HS-5 (cell line): ENCODE data around the gene NRP1.

Source experiments
- DNase-seq: peaks from one replicate; pipeline ENCODE4 v3.0.0-alpha.2; 2012; ENCODE audit warnings: low read depth

NRP1 gene

GRCh38 chr10:33183655-33184054, 150.8 kb downstream of the NRP1 start:
- DNase-seq: no peak

DNA sequence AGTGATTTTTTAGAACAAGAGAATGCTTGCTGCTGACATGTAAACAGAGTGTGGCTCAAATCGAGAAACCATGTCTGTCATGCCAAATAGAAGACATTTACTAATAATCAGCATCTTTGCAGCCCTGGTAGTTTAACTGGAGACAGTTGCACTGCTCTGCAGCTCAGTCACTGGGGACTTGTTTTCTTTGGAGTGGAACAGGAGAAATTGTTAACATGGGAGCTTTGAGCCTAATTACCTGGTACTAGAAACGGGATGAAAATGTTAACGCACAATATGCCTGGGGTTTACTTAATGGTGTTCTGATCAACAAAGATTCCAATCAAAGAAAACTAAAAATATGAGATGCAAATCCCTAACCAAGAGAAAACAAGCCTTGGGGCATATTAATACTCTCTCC, 153.5 kb downstream of the NRP1 start:
- DNase-seq: no peak

DNA sequence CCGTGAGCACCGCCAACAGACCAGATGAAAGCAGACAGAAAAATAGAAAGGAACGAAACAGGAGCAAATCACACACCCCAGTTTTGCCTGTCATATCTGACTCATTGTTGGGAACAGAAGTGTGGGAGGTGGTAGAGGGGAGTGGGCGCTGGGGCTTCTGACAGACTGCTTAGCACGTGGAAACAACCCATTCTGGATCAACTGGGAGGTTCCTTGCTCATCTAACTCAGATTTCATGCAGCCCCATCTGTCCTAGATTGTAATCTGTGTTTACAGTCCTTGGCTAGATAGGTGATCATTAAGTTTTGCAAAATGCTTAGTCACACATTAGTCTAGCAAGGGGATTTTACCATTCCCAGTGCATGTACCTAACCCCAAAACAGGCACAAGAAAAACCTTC, 154.1 kb downstream of the NRP1 start:
- no peak for DNase-seq

DNA sequence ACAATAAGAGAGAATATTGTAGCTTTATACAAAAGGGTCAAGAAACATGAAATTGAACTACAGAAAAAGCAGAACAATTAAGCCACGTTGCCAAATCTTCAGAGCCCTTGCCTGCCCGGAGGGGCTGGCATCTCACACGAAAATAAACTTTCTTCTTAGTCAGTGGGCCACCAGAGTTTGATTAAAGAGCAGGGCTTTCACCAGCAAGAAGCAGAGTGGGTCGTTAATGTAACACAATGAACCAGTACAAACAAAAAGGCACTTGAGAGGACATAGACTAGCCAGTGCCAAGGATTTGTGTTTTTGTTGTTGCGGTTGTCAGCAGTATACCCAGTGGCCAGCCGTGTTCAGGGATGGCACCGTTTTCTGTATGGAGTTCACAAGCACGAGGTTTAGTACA, 155.4 kb downstream of the NRP1 start:
- no peak for DNase-seq

GRCh38 chr10:33178026-33178755, 156.3 kb downstream of the NRP1 start:
- DNase-seq: no peak

DNA sequence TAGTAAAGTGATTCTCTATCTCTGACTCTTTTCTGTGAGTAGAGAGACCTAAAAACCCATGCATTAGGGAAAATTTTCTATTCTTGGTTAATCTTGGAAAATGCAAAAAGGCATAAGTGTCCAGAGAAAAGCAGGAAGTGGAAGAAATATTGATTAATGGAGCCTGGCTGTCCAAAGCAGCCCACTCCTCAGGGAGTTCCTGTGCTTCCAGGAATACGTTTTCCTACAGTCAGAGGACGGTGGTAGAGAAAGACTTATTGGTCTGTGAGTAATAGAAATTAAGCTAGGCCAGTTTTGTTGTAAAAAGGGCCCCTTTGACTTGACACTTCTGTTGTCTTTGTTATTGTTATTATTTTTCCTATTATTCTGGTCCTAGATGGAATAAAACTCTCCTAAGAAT, 157.8 kb downstream of the NRP1 start:
- DNase-seq: no peak

GRCh38 chr10:33174674-33175434, 159.6 kb downstream of the NRP1 start:
- no peak for DNase-seq

- no peak for DNase-seq
Observed at GRCh38 chr10:33165911-33166310, 168.6 kb downstream of the NRP1 start.

- DNase-seq: no peak
Observed at GRCh38 chr10:33164060-33164709, 170.3 kb downstream of the NRP1 start.

DNA sequence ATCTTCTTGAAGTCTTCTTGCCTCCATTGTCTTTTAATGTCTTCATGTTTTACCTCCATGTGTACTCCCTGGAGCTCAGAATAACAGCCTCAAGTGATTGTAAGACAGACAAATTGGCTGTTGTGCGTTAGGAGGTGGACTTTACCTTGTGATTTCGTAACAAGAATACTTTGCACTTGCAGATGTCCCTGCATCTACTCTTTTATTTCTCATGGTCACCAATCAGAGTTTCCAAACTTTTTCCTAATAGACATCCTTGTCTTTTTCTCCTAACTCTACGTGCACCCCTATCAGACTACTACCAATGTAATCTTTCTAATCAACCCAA, 172.3 kb downstream of the NRP1 start:
- DNase-seq: no peak

- DNase-seq: no peak
Observed at GRCh38 chr10:33161550-33162247, 172.8 kb downstream of the NRP1 start.

DNA sequence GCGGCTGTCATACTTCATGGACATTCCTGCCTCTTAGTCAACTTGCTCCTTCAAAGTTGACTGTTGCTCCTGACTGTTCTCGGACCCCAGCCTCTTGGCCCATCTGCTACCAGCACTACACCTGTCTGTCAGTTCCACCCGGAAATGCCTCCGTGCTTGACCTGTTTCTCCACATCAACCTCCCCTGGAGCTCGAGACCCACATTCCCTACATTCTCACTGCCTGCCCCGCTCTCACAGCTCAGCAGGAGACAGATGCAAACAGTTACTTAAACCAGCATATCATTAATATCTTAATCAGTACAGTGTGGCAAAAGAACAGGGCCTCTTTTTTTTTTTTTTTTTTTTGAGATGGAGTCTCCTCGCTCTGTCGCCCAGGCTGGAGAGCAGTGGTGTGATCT, 174.3 kb downstream of the NRP1 start:
- DNase-seq: no peak

- DNase-seq: no peak
Observed at GRCh38 chr10:33157103-33157502, 177.4 kb downstream of the NRP1 start.

DNA sequence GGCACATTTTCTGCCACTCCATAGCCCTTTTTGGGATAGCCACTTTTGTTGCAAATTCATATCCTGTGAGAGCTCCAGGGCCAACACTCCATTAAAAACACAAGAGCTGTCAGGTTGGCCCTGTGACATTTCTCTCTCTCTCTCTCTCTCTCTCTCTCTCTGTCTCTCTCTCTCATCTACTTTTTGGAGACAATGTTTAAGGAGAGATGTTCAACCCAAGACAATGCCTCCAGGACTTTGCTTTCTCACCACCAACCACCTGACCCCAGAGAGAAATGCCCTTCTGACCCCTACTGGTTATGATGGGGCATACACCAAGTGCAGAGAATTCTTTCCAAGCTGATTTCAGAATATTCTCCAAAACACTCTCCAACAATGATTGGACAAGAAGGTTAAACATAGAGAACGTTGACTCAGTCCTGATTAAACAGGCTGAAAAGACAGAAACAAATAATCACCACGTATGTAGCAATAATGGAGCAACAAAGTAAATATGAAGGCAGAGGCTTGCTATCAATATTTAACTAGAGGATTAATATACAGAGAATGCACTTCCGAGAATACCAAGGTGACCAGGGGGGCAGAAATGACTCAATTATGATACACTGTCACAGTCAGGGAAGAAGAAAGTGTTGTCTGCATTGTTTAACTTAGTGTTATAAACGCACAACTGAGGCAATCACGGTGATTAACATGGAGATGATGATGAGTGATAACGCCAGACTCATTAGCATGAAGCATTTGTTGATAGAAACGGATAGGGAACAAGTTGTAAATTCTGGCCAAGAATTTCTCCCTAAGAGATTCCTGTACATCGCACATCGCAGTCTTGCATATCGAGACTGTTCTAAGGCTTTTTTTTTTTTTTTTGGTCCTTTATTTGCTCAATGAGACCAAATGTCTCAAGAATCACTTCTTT, 178.5 kb downstream of the NRP1 start:
- DNase-seq: no peak

DNA sequence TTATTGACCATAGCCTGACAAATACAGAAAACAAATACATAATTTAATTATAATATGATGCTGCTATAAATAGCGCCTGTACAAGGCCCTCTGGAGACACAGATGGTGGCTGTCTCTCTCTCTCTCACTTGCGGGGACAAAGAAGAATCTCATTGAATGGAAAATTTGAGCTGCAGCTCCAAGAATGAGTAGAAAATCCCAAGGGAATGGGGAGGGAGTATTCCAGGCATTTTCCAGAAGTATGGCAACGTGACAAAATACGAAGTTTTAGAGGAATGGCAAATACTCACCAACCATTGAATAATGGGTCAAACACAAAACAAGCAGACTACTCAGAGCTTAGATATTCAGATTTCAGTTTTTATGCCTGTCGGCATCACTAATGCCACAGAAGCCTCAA, 179.9 kb downstream of the NRP1 start:
- no peak for DNase-seq

DNA sequence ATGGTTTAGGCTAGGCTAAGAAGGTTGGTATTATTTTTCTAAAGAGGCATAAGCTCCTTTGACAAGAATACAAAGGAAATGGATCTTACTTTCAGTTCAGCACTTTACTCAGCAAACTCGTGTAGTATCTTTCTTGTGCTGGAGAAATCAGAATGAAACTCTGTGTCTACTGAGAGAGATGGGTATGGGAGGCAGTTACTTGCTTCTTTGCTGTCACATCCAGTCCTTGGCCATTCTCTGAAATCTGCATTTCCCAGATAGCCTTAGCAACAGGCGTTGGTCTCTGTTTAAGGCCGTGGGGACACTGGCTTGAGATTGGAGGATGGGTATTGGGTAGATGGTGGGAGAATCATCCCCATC, 180.5 kb downstream of the NRP1 start:
- no peak for DNase-seq

GRCh38 chr10:33153251-33153967, 181.1 kb downstream of the NRP1 start:
- DNase-seq: no peak

DNA sequence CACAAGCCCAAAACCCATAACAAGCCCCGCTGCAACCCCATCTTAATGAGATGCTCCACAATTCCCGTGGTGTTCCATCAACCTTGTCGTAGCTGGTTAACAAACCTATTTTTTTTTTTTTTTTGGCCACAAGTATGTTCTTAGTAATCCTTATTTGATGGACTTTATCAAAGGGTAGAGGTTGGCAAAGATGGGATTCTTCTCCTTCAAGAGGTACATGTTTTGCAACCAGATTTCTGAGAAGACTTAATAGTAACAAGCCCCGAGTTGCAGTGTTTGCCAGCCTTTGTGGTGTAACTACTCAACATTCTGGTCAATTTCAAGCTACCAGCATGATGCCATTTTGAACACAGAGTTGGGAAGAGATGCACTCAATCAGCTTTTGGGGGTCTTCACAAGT, 181.7 kb downstream of the NRP1 start:
- no peak for DNase-seq

DNA sequence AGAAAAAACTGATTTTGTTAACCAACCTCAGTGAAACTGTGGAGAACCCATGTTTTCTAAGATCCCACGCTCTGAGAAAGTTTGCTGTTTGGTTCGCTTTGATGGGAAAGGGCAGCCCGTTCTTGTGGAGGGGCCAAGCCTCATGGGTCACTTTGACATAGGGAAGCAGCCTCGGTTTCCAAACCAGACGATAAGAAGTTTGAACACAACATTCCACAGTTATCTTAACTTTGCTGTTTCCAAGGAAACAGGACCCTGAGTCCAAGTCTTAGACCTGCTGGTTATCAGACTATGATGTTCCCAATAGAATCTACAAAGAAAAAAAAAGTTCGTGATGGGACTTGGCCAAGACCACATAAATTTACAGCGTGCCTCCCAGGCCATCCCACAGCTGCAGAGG, 182.3 kb downstream of the NRP1 start:
- no peak for DNase-seq

DNA sequence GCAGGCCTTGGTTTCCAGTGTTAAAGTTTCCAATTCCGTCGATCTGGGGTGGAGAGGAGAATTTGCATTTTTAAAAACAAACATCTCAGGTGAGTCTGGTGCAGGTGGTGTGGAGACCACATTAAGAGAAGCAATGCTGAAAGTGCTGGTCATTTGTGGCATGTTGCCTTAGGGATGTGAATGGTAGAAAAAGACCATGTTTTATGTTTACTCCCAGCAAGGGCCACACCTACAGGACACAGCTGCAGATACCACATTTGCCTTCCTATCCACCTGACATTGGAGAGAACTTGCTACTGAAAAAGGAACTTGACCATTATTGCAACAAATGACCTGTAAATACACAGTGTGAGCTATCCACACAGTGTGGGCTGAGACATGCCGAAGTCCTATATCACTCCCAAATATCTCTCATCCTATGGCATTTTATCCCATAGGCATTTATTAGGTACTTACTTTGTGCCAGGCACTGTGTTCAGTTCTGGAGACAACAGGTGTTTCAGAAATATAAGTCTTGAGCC, 183.1 kb downstream of the NRP1 start:
- no peak for DNase-seq

DNA sequence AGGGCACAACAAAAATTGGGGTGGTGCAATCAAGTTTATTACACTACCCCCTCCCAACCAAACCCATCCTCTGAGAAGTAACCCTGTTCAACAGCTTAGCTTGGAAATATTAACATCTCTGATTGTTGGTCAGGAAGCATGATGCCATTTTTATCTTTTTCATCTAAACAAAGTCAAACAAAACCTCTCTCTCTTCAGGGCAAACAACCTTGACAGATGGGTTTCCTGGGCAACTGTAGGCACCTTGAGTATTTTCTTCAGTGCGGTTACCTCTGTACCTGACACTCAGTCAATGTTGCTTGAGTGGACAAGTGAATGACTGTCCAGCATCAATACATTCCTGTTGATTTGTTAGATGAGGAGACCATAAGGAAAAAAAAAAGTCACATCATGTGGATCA, 183.6 kb downstream of the NRP1 start:
- DNase-seq: no peak
